Thoracic aorta (tissue), 2 donors: Measurements from ENCODE around the gene ULK2. TPM values are rescaled to one million over a fixed set of nuclear protein-coding genes. Genes with fewer than 3 reads are reported as not detected.

Experiments used
- ATAC-seq: fragments of 150-250 bp; one replicate; pipeline ENCODE4 v1.8.0; 2017; ENCODE audit warnings: low read depth; ENCODE audit not compliant: insufficient number of reproducible peaks, low FRiP score
- DNase-seq: peaks from one replicate; pipeline ENCODE4 v3.0.0-alpha.2; 2020; ENCODE audit warnings: low spot score
- H3K27ac ChIP-seq, 2 donors: fragments of 200-600 bp; sonication (generic); 1 replicate in 1 of 2; 2 replicates in 1 of 2; pipeline ENCODE4 v1.5.1; 2016; ENCODE audit warnings: mild to moderate bottlenecking in 2 of 2, moderate library complexity in 2 of 2
- H3K27me3 ChIP-seq: fragments of 200-600 bp; sonication (generic); replicated peaks from 2 replicates; pipeline ENCODE4 v1.6.0; 2016; ENCODE audit warnings: mild to moderate bottlenecking; ENCODE audit not compliant: insufficient read depth
- H3K36me3 ChIP-seq: fragments of 200-600 bp; sonication (generic); one replicate; pipeline ENCODE4 v1.5.1; 2016
- H3K4me1 ChIP-seq, 2 donors: fragments of 200-600 bp; sonication (generic); 1 replicate in 1 of 2; 2 replicates in 1 of 2; pipeline versions ENCODE4 v1.5.1 to v1.6.0; 2016; ENCODE audit warnings: low read depth in 2 of 2, mild to moderate bottlenecking in 1 of 2; ENCODE audit not compliant: control insufficient read depth in 1 of 2
- H3K4me3 ChIP-seq: fragments of 200-600 bp; sonication (generic); 2 replicates; pipeline ENCODE4 v1.5.1; 2016; ENCODE audit warnings: mild to moderate bottlenecking
- H3K9me3 ChIP-seq: fragments of 200-600 bp; sonication (generic); 2 replicates; pipeline ENCODE4 v1.5.1; 2016
- CTCF ChIP-seq: fragments of 200-600 bp; sonication (generic); IDR thresholded peaks from one replicate; pipeline ENCODE4 v1.5.1; 2019; ENCODE audit warnings: antibody characterized with exemption
- total RNA-seq, 2 donors: library from RNA; depleted of rRNA; stranded (reverse); fragments of >200 nt; gene quantifications; one replicate each; pipeline versions ENCODE4 v1.1.0 to v1.2.3, GENCODE V29; 2016

ULK2 gene
- total RNA-seq, 2 donors from 2014 or later: 24.8 TPM

DNA sequence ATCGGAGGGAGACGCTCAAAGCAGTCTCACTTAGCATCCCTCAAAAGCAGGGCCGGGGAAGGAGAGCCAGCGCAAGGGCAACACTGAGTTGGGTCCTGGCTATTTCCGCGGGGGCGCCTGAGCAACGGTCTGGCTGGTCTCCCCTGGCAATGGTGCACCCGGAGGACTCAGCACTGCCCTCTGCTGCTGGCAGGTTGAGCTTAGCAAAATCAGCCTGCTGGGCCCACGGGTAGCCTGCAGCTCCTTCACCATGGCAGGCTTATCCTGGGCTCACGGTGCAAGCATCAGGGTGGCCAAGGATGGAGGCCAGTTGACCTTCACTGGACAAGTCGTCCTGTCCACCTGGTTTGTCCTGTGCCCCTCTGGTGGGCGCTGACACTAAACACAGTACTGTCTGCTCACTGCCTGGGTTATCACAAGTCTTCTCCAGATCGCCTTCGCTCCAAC, 105.2 kb downstream of the ULK2 start:
- DNase-seq (peak; percentile 36), ATAC-seq (peak; percentile 28)
- peaks cover 0 to 9% of the 10 kb centered on the region in 2 donors for H3K4me1 ChIP-seq
- no peaks in the 10 kb centered on the region for H3K27me3 ChIP-seq
- peak; percentile 74 for TF ChIP-seq CTCF
- H3K27ac ChIP-seq: no peak overlapping the region
- no peaks in the 10 kb centered on the region for H3K36me3 ChIP-seq
- peak overlapping the region; percentile 52 for H3K4me3 ChIP-seq
- H3K9me3 ChIP-seq: no peaks in the 10 kb centered on the region

- Histone ChIP-seq H3K27ac (no peak overlapping the region), H3K4me1 (peaks cover 0 to 9% of the 10 kb centered on the region in 2 donors), H3K9me3 (no peaks in the 10 kb centered on the region), H3K4me3 (no peak overlapping the region), H3K36me3 (no peaks in the 10 kb centered on the region), H3K27me3 (no peaks in the 10 kb centered on the region)
- ATAC-seq (no peak), DNase-seq (no peak)
- no peak for TF ChIP-seq CTCF
These were observed 107.0 kb downstream of the ULK2 start for GRCh38 chr17:19760746-19761145.

GRCh38 chr17:19759568-19760549, 107.9 kb downstream of the ULK2 start:
- no peaks in the 10 kb centered on the region for H3K9me3 ChIP-seq
- DNase-seq: no peak
- H3K4me1 ChIP-seq: peaks cover 0 to 9% of the 10 kb centered on the region in 2 donors
- no peak overlapping the region for H3K27ac ChIP-seq
- no peaks in the 10 kb centered on the region for H3K27me3 ChIP-seq
- no peak for ATAC-seq
- TF ChIP-seq CTCF: no peak
- no peaks in the 10 kb centered on the region for H3K36me3 ChIP-seq
- no peak overlapping the region for H3K4me3 ChIP-seq

DNA sequence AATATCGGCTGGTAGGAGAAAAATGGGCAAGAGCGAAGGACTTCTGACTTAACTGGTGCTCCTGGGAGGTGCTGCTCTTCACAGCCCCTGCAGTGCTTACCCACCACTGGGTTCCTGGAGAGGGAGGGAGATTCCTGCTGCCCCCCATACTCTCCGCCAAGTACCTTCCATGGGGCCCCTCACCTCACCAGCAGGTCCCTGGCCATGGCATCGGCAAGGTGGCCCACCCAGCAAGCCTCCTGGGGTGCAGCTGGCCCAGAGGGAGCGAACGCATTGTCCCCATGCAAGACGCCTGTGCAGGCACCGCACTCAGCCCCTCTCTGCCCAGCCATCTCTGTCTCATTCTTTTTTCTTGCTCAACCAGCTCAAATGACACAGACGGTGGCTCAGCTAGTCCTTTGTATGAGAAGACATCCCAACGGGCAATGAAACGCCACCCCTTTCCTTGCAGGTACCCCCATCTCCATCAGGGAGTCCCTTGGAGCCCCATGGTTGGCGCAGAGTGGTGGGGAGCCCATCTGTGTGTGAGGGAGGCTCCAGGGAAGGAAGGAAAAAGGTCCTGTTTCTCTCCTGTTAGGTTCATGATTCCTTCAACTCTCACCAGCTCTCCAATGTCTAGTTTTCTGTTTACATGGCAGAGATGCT, 110.1 kb downstream of the ULK2 start:
- no peaks in the 10 kb centered on the region for H3K9me3 ChIP-seq
- no peak for TF ChIP-seq CTCF
- H3K27ac ChIP-seq: no peak overlapping the region
- no peaks in the 10 kb centered on the region for H3K27me3 ChIP-seq
- H3K4me1 ChIP-seq: peaks cover 12 to 27% of the 10 kb centered on the region in 2 donors
- H3K4me3 ChIP-seq: no peak overlapping the region
- ATAC-seq (no peak), DNase-seq (no peak)
- H3K36me3 ChIP-seq: no peaks in the 10 kb centered on the region

DNA sequence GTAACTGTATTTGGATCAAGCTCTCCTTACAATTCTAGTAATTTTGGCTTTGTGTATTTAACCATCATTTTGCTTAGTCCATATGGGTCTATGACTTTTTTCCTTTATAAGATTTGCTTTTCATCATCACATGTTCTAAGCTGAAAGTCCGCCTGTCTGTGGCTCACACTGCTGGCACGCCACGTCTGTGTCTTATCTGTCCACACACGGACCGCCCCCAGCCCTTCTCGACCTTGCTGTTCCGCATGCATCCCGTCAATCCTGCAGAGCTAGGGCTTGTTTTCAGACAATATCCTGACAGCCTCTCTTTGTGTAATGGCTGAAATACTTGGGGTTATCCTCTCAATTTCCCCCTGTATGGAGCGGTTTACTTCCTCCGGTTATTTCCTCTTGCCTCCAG, 111.2 kb downstream of the ULK2 start:
- H3K9me3 ChIP-seq: no peaks in the 10 kb centered on the region
- TF ChIP-seq CTCF: no peak
- H3K27ac ChIP-seq: no peak overlapping the region
- no peaks in the 10 kb centered on the region for H3K27me3 ChIP-seq
- H3K4me1 ChIP-seq: peaks cover 15 to 29% of the 10 kb centered on the region in 2 donors
- DNase-seq: no peak
- no peaks in the 10 kb centered on the region for H3K36me3 ChIP-seq
- H3K4me3 ChIP-seq: no peak overlapping the region
- no peak for ATAC-seq
